ACC112 (cell line): Measurements from ENCODE around the gene RAB7B.

Experiments
- H2AFZ ChIP-seq: fragments of 200-600 bp; sonication (generic); one replicate; pipeline ENCODE4 v1.6.0; 2017; ENCODE audit warnings: antibody characterized with exemption, low read length; ENCODE audit not compliant: unreplicated experiment
- H3K27ac ChIP-seq: fragments of 200-600 bp; sonication (generic); 2 replicates; pipeline ENCODE4 v1.5.1; 2014; ENCODE audit warnings: low read depth, mild to moderate bottlenecking, antibody characterized with exemption, low read length, moderate library complexity
- H3K27me3 ChIP-seq: fragments of 200-600 bp; sonication (generic); 2 replicates; pipeline ENCODE4 v1.6.1; 2014; ENCODE audit warnings: mild to moderate bottlenecking, antibody characterized with exemption, low read length, moderate library complexity, mixed read lengths; ENCODE audit not compliant: insufficient read depth
- H3K36me3 ChIP-seq: fragments of 200-600 bp; sonication (generic); 2 replicates; pipeline ENCODE4 v1.6.1; 2016; ENCODE audit warnings: mild to moderate bottlenecking, antibody characterized with exemption, low read length, moderate library complexity, mixed read lengths; ENCODE audit not compliant: insufficient read depth
- H3K4me1 ChIP-seq: fragments of 200-600 bp; sonication (generic); one replicate; pipeline ENCODE4 v1.6.1; 2016; ENCODE audit warnings: low read length, mixed read lengths; ENCODE audit not compliant: insufficient read depth, unreplicated experiment, control insufficient read depth
- H3K4me3 ChIP-seq: fragments of 200-600 bp; sonication (generic); 2 replicates; pipeline ENCODE4 v1.5.1; 2014; ENCODE audit warnings: mild to moderate bottlenecking, low read depth, low read length
- H3K79me2 ChIP-seq: fragments of 200-600 bp; sonication (generic); one replicate; pipeline ENCODE4 v1.6.0; 2016; ENCODE audit warnings: low read length; ENCODE audit not compliant: control insufficient read depth, unreplicated experiment, insufficient read depth

RAB7B gene

GRCh38 chr1:205927247-205927646, 75.9 kb downstream of the RAB7B start:
- Histone ChIP-seq H3K27me3 (no peaks in the 10 kb centered on the region), H3K4me3 (no peak overlapping the region), H3K79me2 (no peaks in the 10 kb centered on the region), H3K27ac (no peak overlapping the region), H2AFZ (no peak overlapping the region), H3K4me1 (peaks cover 19% of the 10 kb centered on the region), H3K36me3 (no peaks in the 10 kb centered on the region)
